ENCODE data around the gene GPR3. TPM values are rescaled to one million over a fixed set of nuclear protein-coding genes. Genes with fewer than 3 reads are reported as not detected.
A peak's percentile ranks its signal among the peaks of the same experiment; 100 is the strongest.

Gene GPR3
- total RNA-seq, 1 experiment from 2014 or later, result 4.4 TPM

GRCh38 chr1:27380766-27381733 lies 11.4 kb upstream of the GPR3 start:
- H3K4me1 Mint-ChIP-seq, result peaks cover 8 to 17% of the 10 kb centered on the region in 2 experiments
- Histone ChIP-seq H3K27me3 (ENCODE audit: insufficient read depth, low read length) (no peaks in the 10 kb centered on the region), H3K56ac (ENCODE audit: insufficient read length, low read depth, low read length) (no peak overlapping the region), H4K20me1 (ENCODE audit: control insufficient read depth, insufficient read depth, insufficient read length) (no peaks in the 10 kb centered on the region), H2BK12ac (ENCODE audit: insufficient read length, low read depth, low read length) (no peak overlapping the region), H2AFZ (ENCODE audit: low read length) (no peak overlapping the region), H4K91ac (ENCODE audit: insufficient read length, low read depth, low read length) (no peak overlapping the region), H3K23ac (ENCODE audit: insufficient read length, low read depth, low read length) (no peak overlapping the region), H3T11ph (ENCODE audit: low read length) (no peak overlapping the region), H3K4me1 (ENCODE audit: insufficient read depth, low read length) (no peaks in the 10 kb centered on the region; the same call in 1 of the 2 replicates), H3K18ac (ENCODE audit: insufficient read length, low read depth, low read length) (no peak overlapping the region), H3K27ac (ENCODE audit: insufficient read length, low read depth, low read length) (no peak overlapping the region), H3K4me2 (ENCODE audit: insufficient read depth, insufficient read length, low read length) (no peak overlapping the region), H2AK5ac (ENCODE audit: insufficient read length, low read length) (no peak overlapping the region), H3K79me2 (ENCODE audit: insufficient read depth, low read length) (no peaks in the 10 kb centered on the region), H3K9ac (ENCODE audit: extremely low read depth, insufficient read length, low read length) (no peak overlapping the region), H2BK15ac (ENCODE audit: low read depth, low read length) (no peak overlapping the region), H2BK5ac (ENCODE audit: insufficient read length, low read length) (no peak overlapping the region), H3K79me1 (ENCODE audit: insufficient read depth, low read depth, low read length, poor library complexity, severe bottlenecking) (no peaks in the 10 kb centered on the region), H3K9me3 (ENCODE audit: control insufficient read depth, low read depth, low read length) (no peaks in the 10 kb centered on the region), H2BK20ac (ENCODE audit: low read depth, low read length, poor library complexity, severe bottlenecking) (no peak overlapping the region), H2BK120ac (ENCODE audit: low read depth, low read length, poor library complexity, severe bottlenecking) (no peak overlapping the region), H3K4ac (ENCODE audit: low read depth, low read length) (no peak overlapping the region), H3K14ac (ENCODE audit: insufficient read depth, low read length) (no peak overlapping the region), H3K23me2 (ENCODE audit: insufficient read length, low read depth, low read length, poor library complexity, severe bottlenecking) (peaks cover 6% of the 10 kb centered on the region), H4K5ac (ENCODE audit: insufficient read length, low read depth, low read length) (no peak overlapping the region), H4K8ac (replicated peaks; ENCODE audit: insufficient read length, low read depth, low read length) (no peak overlapping the region)
- no peak for TF ChIP-seq CTCF (conservative IDR thresholded peaks at IDR 0.05)
- no peaks in the 10 kb centered on the region for H3K9me3 Mint-ChIP-seq
- H3K4me3 Mint-ChIP-seq, result peak overlapping the region in 1 of 2 experiments; percentile 18; a peak in 2 of 5 replicates
- no peak overlapping the region for H3K27ac Mint-ChIP-seq
- H3K27me3 Mint-ChIP-seq (ENCODE audit: low read depth), result peaks cover 25% of the 10 kb centered on the region
- WGBS (ENCODE audit: extremely low coverage, insufficient read length, low lambda C conversion rate), result no CpG with 5 or more reads among the region's 12 CpGs
- H3K36me3 Mint-ChIP-seq (ENCODE audit: insufficient read depth in 1 of 3, low read depth in 3 of 3), result no peaks in the 10 kb centered on the region; a peak in 1 of 7 replicates
- no peak for DNase-seq

Measured in H9 (cell line).